NCI-H2081 treated with DMSO at 0.1 percent for 48 hours (cell line): Measurements from ENCODE around the gene AHSP.
"Not testable (repeated sequence)": the region's sequence is repeated elsewhere in the genome, so short reads cannot be mapped to it uniquely, and the experiment has no call there.

ENCODE experiments used
- DNase-seq: peaks from one replicate; lab custom pipeline; 2025; lab: John Stamatoyannopoulos, UW

The AHSP gene

GRCh38 chr16:31501226-31501965 is 26.3 kb upstream of the AHSP start:
- DNase-seq = no peak

GRCh38 chr16:31501966-31502348 is 25.7 kb upstream of the AHSP start:
- DNase-seq = no peak

GRCh38 chr16:31502981-31503380 is 24.7 kb upstream of the AHSP start:
- DNase-seq = no peak

- DNase-seq = not testable (repeated sequence)
These were observed 24.1 kb upstream of the AHSP start for GRCh38 chr16:31503555-31503954.

- no peak for DNase-seq
These were observed 23.5 kb upstream of the AHSP start for GRCh38 chr16:31504159-31504558.

- no peak for DNase-seq
These were observed 22.2 kb upstream of the AHSP start for GRCh38 chr16:31505483-31505882.

GRCh38 chr16:31507617-31507928 is 20.1 kb upstream of the AHSP start:
- DNase-seq = no peak

GRCh38 chr16:31507929-31508705 is 19.6 kb upstream of the AHSP start, which contains the start of gene RUSF1:
TSS of gene RUSF1 (minus strand) at chr16:31508391. CDS start at chr16:31508373, 18 bp downstream.
- peak; percentile 27 for DNase-seq

- DNase-seq = no peak
These were observed 18.9 kb upstream of the AHSP start for GRCh38 chr16:31508706-31509195.

GRCh38 chr16:31513126-31513525 is 14.6 kb upstream of the AHSP start:
- DNase-seq = no peak

GRCh38 chr16:31513884-31514283 is 13.8 kb upstream of the AHSP start:
- DNase-seq = no peak

- no peak for DNase-seq
These were observed 9.8 kb upstream of the AHSP start for GRCh38 chr16:31517800-31518402.

- no peak for DNase-seq
These were observed 7.8 kb upstream of the AHSP start for GRCh38 chr16:31519759-31520431.

- no peak for DNase-seq
These were observed 6.3 kb upstream of the AHSP start for GRCh38 chr16:31521368-31521767.

- DNase-seq = no peak
These were observed 5.6 kb upstream of the AHSP start for GRCh38 chr16:31522071-31522470.

GRCh38 chr16:31523768-31524167 is 3.9 kb upstream of the AHSP start:
- DNase-seq = not testable (repeated sequence)

GRCh38 chr16:31525113-31525512 is 2.6 kb upstream of the AHSP start:
- no peak for DNase-seq

- DNase-seq = no peak
These were observed 915 bp downstream of the AHSP start for GRCh38 chr16:31528523-31529107.

GRCh38 chr16:31529108-31529936 is 1.6 kb downstream of the AHSP start:
- DNase-seq = no peak

- DNase-seq = no peak
These were observed 2.2 kb downstream of the AHSP start for GRCh38 chr16:31529937-31530312.

GRCh38 chr16:31530405-31530804 is 2.7 kb downstream of the AHSP start:
- DNase-seq = no peak
